ENCODE measurements around the gene FAM98B.

- TF ChIP-seq ZNF274 (IDR thresholded peaks at IDR 0.05; ENCODE audit: borderline replicate concordance, extremely low read depth, low read length) (no peak), MAFK (IDR thresholded peaks at IDR 0.05; ENCODE audit: low read depth, low read length) (no peak), CTCF (IDR thresholded peaks at IDR 0.05; ENCODE audit: control extremely low read depth in 1 of 3, insufficient read depth in 1 of 3, low read depth in 1 of 3, low read length in 3 of 3) (no peak), ATF3 (IDR thresholded peaks at IDR 0.05; ENCODE audit: insufficient read depth, low read depth, low read length) (no peak), RAD21 (IDR thresholded peaks at IDR 0.05 in 1 of 2, conservative IDR thresholded peaks at IDR 0.05 in 1 of 2; ENCODE audit: low read depth in 2 of 2, low read length in 2 of 2) (no peak), TAF1 (IDR thresholded peaks at IDR 0.05; ENCODE audit: low read depth, low read length) (no peak), POLR2A (IDR thresholded peaks at IDR 0.05; ENCODE audit: control extremely low read depth in 1 of 2, low read depth in 2 of 2, low read length in 2 of 2) (no peak), CREB1 (IDR thresholded peaks at IDR 0.05) (no peak), PHF8 (conservative IDR thresholded peaks at IDR 0.05; ENCODE audit: low read depth, low read length) (no peak), EZH2 (IDR thresholded peaks at IDR 0.05; ENCODE audit: low read depth, low read length, severe bottlenecking) (no peak), POLR2AphosphoS5 (IDR thresholded peaks at IDR 0.05; ENCODE audit: low read depth, low read length) (no peak), KDM4A (IDR thresholded peaks at IDR 0.05; ENCODE audit: low read depth, low read length, severe bottlenecking) (no peak)
Measured at GRCh38 chr15:38506997-38507396, 53.1 kb downstream of the FAM98B start.
